NCI-H2227 treated with DMSO at 0.1 percent for 48 hours (cell line): ENCODE data around the gene FIGNL1.

ENCODE experiments used
- DNase-seq: peaks from one replicate; lab custom pipeline; 2025; lab: John Stamatoyannopoulos, UW

FIGNL1 gene

GRCh38 chr7:50394315-50394714, 55.8 kb downstream of the FIGNL1 start:
- DNase-seq, result no peak
